SK-N-SH treated with all-trans-retinoic acid at 6 μM for 48 hours (cell line): ENCODE results near the gene ARID3B.
"Not testable (repeated sequence)": the region's sequence is repeated elsewhere in the genome, so short reads cannot be mapped to it uniquely, and the experiment has no call there.

Experiments
- ATAC-seq: fragments of 200-7000 bp; cut with Tn5 transposase; 3 replicates; pipeline ENCODE4 v1.9.1; 2020; ENCODE audit warnings: mild to moderate bottlenecking, moderate library complexity
- ARNTL ChIP-seq: fragments of 450-650 bp; formaldehyde crosslinking; IDR thresholded peaks from 2 replicates; pipeline ENCODE4 v1.5.0; 2020; ENCODE audit warnings: low read depth, mild to moderate bottlenecking, moderate library complexity, borderline replicate concordance
- BACH2 ChIP-seq: fragments of 250-450 bp; sonication (Bioruptor Pico); IDR thresholded peaks from 2 replicates; pipeline ENCODE4 v1.9.0; 2021; ENCODE audit warnings: mild to moderate bottlenecking, borderline replicate concordance
- CREB5 ChIP-seq: fragments of 250-450 bp; sonication (Bioruptor Pico); IDR thresholded peaks from 2 replicates; pipeline ENCODE4 v1.5.1; 2020; ENCODE audit warnings: low read depth, mild to moderate bottlenecking, moderate library complexity
- CSDC2 ChIP-seq: fragments of 250-450 bp; sonication (Bioruptor Pico); IDR thresholded peaks from 2 replicates; pipeline ENCODE4 v1.5.0; 2020; ENCODE audit warnings: mild to moderate bottlenecking, moderate library complexity
- CSRNP3 ChIP-seq: fragments of 250-450 bp; sonication (Bioruptor Pico); IDR thresholded peaks from 2 replicates; pipeline ENCODE4 v1.5.1; 2021; ENCODE audit warnings: mild to moderate bottlenecking, moderate library complexity
- ESRRG ChIP-seq: fragments of 250-450 bp; sonication (Bioruptor Pico); IDR thresholded peaks from 2 replicates; pipeline ENCODE4 v1.6.1; 2021; ENCODE audit warnings: mild to moderate bottlenecking
- GLIS3 ChIP-seq: fragments of 250-450 bp; sonication (Bioruptor Pico); IDR thresholded peaks from 2 replicates; pipeline ENCODE4 v1.5.0; 2020; ENCODE audit warnings: mild to moderate bottlenecking, moderate library complexity
- ISL1 ChIP-seq: fragments of 250-450 bp; sonication (Bioruptor Pico); IDR thresholded peaks from 2 replicates; pipeline ENCODE4 v2.1.2; 2022; ENCODE audit warnings: mild to moderate bottlenecking, moderate library complexity
- PATZ1 ChIP-seq: fragments of 250-450 bp; sonication (Bioruptor Pico); IDR thresholded peaks from 2 replicates; pipeline ENCODE4 v1.8.0; 2020; ENCODE audit warnings: mild to moderate bottlenecking, moderate library complexity, borderline replicate concordance
- POU6F1 ChIP-seq: fragments of 250-450 bp; sonication (Bioruptor Pico); IDR thresholded peaks from 2 replicates; pipeline ENCODE4 v1.8.0; 2021; ENCODE audit warnings: low read depth, mild to moderate bottlenecking, moderate library complexity, borderline replicate concordance
- RARB ChIP-seq: fragments of 250-450 bp; sonication (Bioruptor Pico); IDR thresholded peaks from 2 replicates; pipeline ENCODE4 v1.8.0; 2021; ENCODE audit warnings: mild to moderate bottlenecking, moderate library complexity
- TCF4 ChIP-seq: fragments of 250-450 bp; sonication (Bioruptor Pico); IDR thresholded peaks from 2 replicates; pipeline ENCODE4 v1.8.0; 2021; ENCODE audit warnings: mild to moderate bottlenecking, moderate library complexity, borderline replicate concordance
- TOX ChIP-seq: fragments of 250-450 bp; sonication (Bioruptor Pico); IDR thresholded peaks from 2 replicates; pipeline ENCODE4 v1.8.0; 2021; ENCODE audit warnings: mild to moderate bottlenecking, moderate library complexity, borderline replicate concordance
- ZFP3 ChIP-seq: fragments of 250-450 bp; sonication (Bioruptor Pico); IDR thresholded peaks from 2 replicates; pipeline ENCODE4 v1.5.0; 2020; ENCODE audit warnings: mild to moderate bottlenecking, moderate library complexity
- ZFP30 ChIP-seq: fragments of 450-650 bp; formaldehyde crosslinking; IDR thresholded peaks from 2 replicates; pipeline ENCODE4 v1.5.0; 2022; ENCODE audit warnings: mild to moderate bottlenecking, moderate library complexity
- ZNF565 ChIP-seq: fragments of 450-650 bp; formaldehyde crosslinking; conservative IDR thresholded peaks from 2 replicates; pipeline ENCODE4 v1.5.0; 2020; ENCODE audit warnings: low read depth, mild to moderate bottlenecking, moderate library complexity
- ZNF70 ChIP-seq: fragments of 450-650 bp; formaldehyde crosslinking; IDR thresholded peaks from 2 replicates; pipeline ENCODE4 v1.5.0; 2020; ENCODE audit warnings: mild to moderate bottlenecking, moderate library complexity
- ZNF8 ChIP-seq: fragments of 450-650 bp; formaldehyde crosslinking; IDR thresholded peaks from 2 replicates; pipeline ENCODE4 v1.5.0; 2020; ENCODE audit warnings: mild to moderate bottlenecking, moderate library complexity

The ARID3B gene

GRCh38 chr15:74505837-74506514 is 35.0 kb upstream of the ARID3B start:
- TF ChIP-seq ZNF565 (no peak), PATZ1 (CRISPR knock-in tag) (peak; percentile 50; the same call in 1 of the 2 replicates), GLIS3 (CRISPR knock-in tag) (no peak)
- peak; percentile 75 for ATAC-seq

- ATAC-seq = no peak
- TF ChIP-seq RARB (CRISPR knock-in tag) (no peak), ZNF8 (CRISPR knock-in tag) (no peak), ZFP3 (CRISPR knock-in tag) (no peak), ZNF565 (no peak), CSDC2 (CRISPR knock-in tag) (no peak), PATZ1 (CRISPR knock-in tag) (no peak), ZNF70 (CRISPR knock-in tag) (no peak), POU6F1 (CRISPR knock-in tag) (no peak)
Observed at GRCh38 chr15:74506515-74506840, 34.5 kb upstream of the ARID3B start.

- TF ChIP-seq POU6F1 (CRISPR knock-in tag) (no peak), ZNF565 (no peak), TOX (CRISPR knock-in tag) (no peak), TCF4 (CRISPR knock-in tag) (no peak), ZNF8 (CRISPR knock-in tag) (no peak), ARNTL (CRISPR knock-in tag) (no peak), ZFP30 (CRISPR knock-in tag) (no peak), CREB5 (CRISPR knock-in tag) (no peak), CSRNP3 (CRISPR knock-in tag) (no peak), CSDC2 (CRISPR knock-in tag) (no peak), RARB (CRISPR knock-in tag) (no peak), ISL1 (no peak), ESRRG (CRISPR knock-in tag) (no peak), PATZ1 (CRISPR knock-in tag) (no peak), ZFP3 (CRISPR knock-in tag) (no peak), GLIS3 (CRISPR knock-in tag) (no peak), BACH2 (CRISPR knock-in tag) (no peak)
- no peak for ATAC-seq
Observed at GRCh38 chr15:74511583-74511982, 29.4 kb upstream of the ARID3B start.

- ATAC-seq = not testable (repeated sequence)
Observed at GRCh38 chr15:74514059-74514458, 27.0 kb upstream of the ARID3B start.
